H9 (cell line): ENCODE measurements around the gene STAB1. TPM values are rescaled to one million over a fixed set of nuclear protein-coding genes. Genes with fewer than 3 reads are reported as not detected.

Experiments used
- DNase-seq: peaks from one replicate; pipeline ENCODE4 v3.0.0-alpha.2; 2017
- H2AFZ ChIP-seq: one replicate; pipeline ENCODE4 v1.6.1; 2013; ENCODE audit warnings: mild to moderate bottlenecking, low read length, control low read depth, moderate library complexity
- H2AK5ac ChIP-seq: 2 replicates; pipeline ENCODE4 v1.6.1; 2013; ENCODE audit warnings: low read length, control low read depth, mixed read lengths; ENCODE audit not compliant: insufficient read length
- H2BK120ac ChIP-seq: one replicate; pipeline ENCODE4 v1.6.1; 2013; ENCODE audit warnings: low read depth, mild to moderate bottlenecking, low read length, control low read depth, inconsistent platforms; ENCODE audit not compliant: poor library complexity, severe bottlenecking
- H2BK12ac ChIP-seq: 2 replicates; pipeline ENCODE4 v1.6.1; 2013; ENCODE audit warnings: low read length, control low read depth, mixed read lengths, low read depth; ENCODE audit not compliant: insufficient read length
- H2BK15ac ChIP-seq: 2 replicates; pipeline ENCODE4 v1.6.1; 2013; ENCODE audit warnings: low read depth, low read length, control low read depth
- H2BK20ac ChIP-seq: one replicate; pipeline ENCODE4 v1.6.1; 2013; ENCODE audit warnings: low read depth, mild to moderate bottlenecking, low read length, control low read depth, inconsistent platforms; ENCODE audit not compliant: poor library complexity, severe bottlenecking
- H2BK5ac ChIP-seq: 2 replicates; pipeline ENCODE4 v1.6.1; 2013; ENCODE audit warnings: low read length, control low read depth, mixed read lengths; ENCODE audit not compliant: insufficient read length
- H3K14ac ChIP-seq: 2 replicates; pipeline ENCODE4 v1.6.1; 2013; ENCODE audit warnings: low read length, control low read depth; ENCODE audit not compliant: insufficient read depth
- H3K18ac ChIP-seq: 2 replicates; pipeline ENCODE4 v1.6.1; 2013; ENCODE audit warnings: low read depth, mild to moderate bottlenecking, mixed read lengths, low read length, control low read depth; ENCODE audit not compliant: insufficient read length
- H3K23ac ChIP-seq: 2 replicates; pipeline ENCODE4 v1.6.1; 2013; ENCODE audit warnings: low read length, control low read depth, mixed read lengths, low read depth; ENCODE audit not compliant: insufficient read length
- H3K23me2 ChIP-seq: 2 replicates; pipeline ENCODE4 v1.6.1; 2013; ENCODE audit warnings: low read depth, mild to moderate bottlenecking, mixed read lengths, low read length, control low read depth; ENCODE audit not compliant: insufficient read length, poor library complexity, severe bottlenecking
- H3K27ac ChIP-seq: 2 replicates; pipeline ENCODE4 v1.5.1; 2013; ENCODE audit warnings: low read length, control low read depth, mixed read lengths, low read depth; ENCODE audit not compliant: insufficient read length
- H3K27me3 ChIP-seq: 2 replicates; pipeline ENCODE4 v1.6.1; 2013; ENCODE audit warnings: low read length, control low read depth, inconsistent platforms; ENCODE audit not compliant: insufficient read depth
- H3K4ac ChIP-seq: 2 replicates; pipeline ENCODE4 v1.6.1; 2013; ENCODE audit warnings: low read depth, mild to moderate bottlenecking, control low read depth, inconsistent platforms, low read length, moderate library complexity
- H3K4me1 ChIP-seq: 2 replicates; pipeline ENCODE4 v1.6.1; 2013; ENCODE audit warnings: low read length, control low read depth, inconsistent platforms; ENCODE audit not compliant: insufficient read depth
- H3K4me2 ChIP-seq: 2 replicates; pipeline ENCODE4 v1.6.1; 2013; ENCODE audit warnings: low read length, control low read depth, mixed read lengths; ENCODE audit not compliant: insufficient read length, insufficient read depth
- H3K56ac ChIP-seq: 2 replicates; pipeline ENCODE4 v1.6.1; 2013; ENCODE audit warnings: low read depth, mild to moderate bottlenecking, mixed read lengths, low read length, control low read depth; ENCODE audit not compliant: insufficient read length
- H3K79me1 ChIP-seq: 2 replicates; pipeline ENCODE4 v1.6.1; 2013; ENCODE audit warnings: low read depth, mild to moderate bottlenecking, moderate library complexity, low read length, control low read depth, inconsistent platforms; ENCODE audit not compliant: insufficient read depth, poor library complexity, severe bottlenecking
- H3K79me2 ChIP-seq: 2 replicates; pipeline ENCODE4 v1.6.1; 2013; ENCODE audit warnings: low read length, control low read depth, inconsistent platforms; ENCODE audit not compliant: insufficient read depth
- H3K9ac ChIP-seq: 2 replicates; pipeline ENCODE4 v1.6.1; 2013; ENCODE audit warnings: low read length, control low read depth, mixed read lengths; ENCODE audit not compliant: insufficient read length; ENCODE audit errors: extremely low read depth
- H3K9me3 ChIP-seq: one replicate; pipeline ENCODE4 v1.6.1; 2013; ENCODE audit warnings: low read depth, low read length, inconsistent platforms; ENCODE audit not compliant: control insufficient read depth
- H3T11ph ChIP-seq: one replicate; pipeline ENCODE4 v1.6.1; 2013; ENCODE audit warnings: mild to moderate bottlenecking, low read length, control low read depth, inconsistent platforms
- H4K20me1 ChIP-seq: one replicate; pipeline ENCODE4 v1.6.1; 2013; ENCODE audit not compliant: control insufficient read depth, insufficient read length, insufficient read depth
- H4K5ac ChIP-seq: 2 replicates; pipeline ENCODE4 v1.6.1; 2013; ENCODE audit warnings: low read depth, mild to moderate bottlenecking, mixed read lengths, low read length, control low read depth; ENCODE audit not compliant: insufficient read length
- H4K8ac ChIP-seq: replicated peaks from 2 replicates; pipeline ENCODE4 v1.6.1; 2013; ENCODE audit warnings: low read length, control low read depth, mixed read lengths, low read depth; ENCODE audit not compliant: insufficient read length
- H4K91ac ChIP-seq: 2 replicates; pipeline ENCODE4 v1.6.1; 2013; ENCODE audit warnings: low read depth, mild to moderate bottlenecking, moderate library complexity, mixed read lengths, low read length, control low read depth; ENCODE audit not compliant: insufficient read length
- H3K27ac Mint-ChIP-seq, 3 experiments: 2 replicates in 2 of 3; 3 replicates in 1 of 3; pipeline ENCODE4 v1.8.0; 2020 to 2021; ENCODE audit warnings: mixed read lengths in 3 of 3, mild to moderate bottlenecking in 1 of 3, moderate library complexity in 1 of 3
- H3K27me3 Mint-ChIP-seq: 2 replicates; pipeline ENCODE4 v1.8.0; 2021; ENCODE audit warnings: low read depth, mild to moderate bottlenecking, moderate library complexity, mixed read lengths
- H3K36me3 Mint-ChIP-seq, 3 experiments: 2 replicates in 2 of 3; 3 replicates in 1 of 3; pipeline ENCODE4 v1.8.0; 2020 to 2021; ENCODE audit warnings: low read depth in 3 of 3, mixed read lengths in 3 of 3; ENCODE audit not compliant: insufficient read depth in 1 of 3
- H3K4me1 Mint-ChIP-seq, 2 experiments: 2 replicates each; pipeline ENCODE4 v1.8.0; 2020; ENCODE audit warnings: mixed read lengths in 2 of 2
- H3K4me3 Mint-ChIP-seq, 2 experiments: 2 replicates in 1 of 2; 3 replicates in 1 of 2; pipeline ENCODE4 v1.8.0; 2020 to 2021; ENCODE audit warnings: mild to moderate bottlenecking in 2 of 2, mixed read lengths in 2 of 2, moderate library complexity in 1 of 2
- H3K9me3 Mint-ChIP-seq, 2 experiments: 2 replicates in 1 of 2; 3 replicates in 1 of 2; pipeline ENCODE4 v1.8.0; 2020; ENCODE audit warnings: mild to moderate bottlenecking in 2 of 2, mixed read lengths in 2 of 2, moderate library complexity in 1 of 2
- WGBS: extraction: QIAGEN DNeasy Blood & Tissue Kit; methylation state at CpG from one replicate; pipeline ENCODE4 v1.1.7; 2013; ENCODE audit warnings: missing lambda C conversion rate, low lambda C conversion rate, mixed read lengths; ENCODE audit not compliant: insufficient read length; ENCODE audit errors: extremely low coverage; 5-methylcytosine and 5-hydroxymethylcytosine counted together
- total RNA-seq: library from RNA; stranded (reverse); gene quantifications from 2 replicates; pipeline ENCODE4 v1.2.1, GENCODE V29; 2021
- TF ChIP-seq, protein P1 (sequence below): fragments of 200-600 bp; sonication (generic); conservative IDR thresholded peaks from 3 replicates; pipeline ENCODE4 v1.8.0; 2021; ENCODE audit warnings: antibody characterized with exemption, mild to moderate bottlenecking

The STAB1 gene
- total RNA-seq, 1 experiment from 2014 or later = 1.5 TPM

DNA sequence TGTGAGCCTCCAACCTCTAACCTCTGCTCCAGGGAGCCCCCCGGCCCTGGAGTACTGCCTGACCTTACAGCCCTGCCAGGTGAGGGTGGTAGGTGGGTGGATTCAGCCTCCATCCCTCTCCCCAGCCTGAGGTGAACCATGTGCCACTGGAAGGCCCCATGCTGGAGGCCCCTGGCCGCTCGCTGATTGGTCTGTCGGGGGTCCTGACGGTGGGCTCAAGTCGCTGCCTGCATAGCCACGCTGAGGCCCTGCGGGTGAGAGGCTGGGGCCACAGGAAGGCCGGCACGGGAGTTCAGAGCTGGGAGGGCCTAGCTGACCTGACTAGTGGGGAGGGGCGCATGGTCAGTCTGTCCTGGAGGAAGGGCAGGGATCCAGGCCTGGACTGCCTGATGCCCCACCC is 19.4 kb downstream of the STAB1 start:
- Histone ChIP-seq H3K4me1 (no peaks in the 10 kb centered on the region), H3K9ac (no peak overlapping the region), H3K4ac (no peak overlapping the region), H3K56ac (no peak overlapping the region), H2BK12ac (no peak overlapping the region), H3K27me3 (no peaks in the 10 kb centered on the region), H4K20me1 (peaks cover 6% of the 10 kb centered on the region), H2BK120ac (no peak overlapping the region), H3K18ac (no peak overlapping the region), H4K8ac (no peak overlapping the region), H2AK5ac (no peak overlapping the region), H3T11ph (no peak overlapping the region), H4K91ac (no peak overlapping the region), H3K79me1 (no peaks in the 10 kb centered on the region), H3K23ac (no peak overlapping the region), H2BK5ac (no peak overlapping the region), H3K27ac (no peak overlapping the region), H3K14ac (no peak overlapping the region), H3K23me2 (no peaks in the 10 kb centered on the region), H2BK20ac (no peak overlapping the region), H3K4me2 (no peak overlapping the region), H2AFZ (no peak overlapping the region), H3K9me3 (no peaks in the 10 kb centered on the region), H4K5ac (no peak overlapping the region), H2BK15ac (no peak overlapping the region), H3K79me2 (no peaks in the 10 kb centered on the region)
- Mint-ChIP-seq H3K27me3 (peaks cover 4% of the 10 kb centered on the region), H3K36me3 (no peaks in the 10 kb centered on the region), H3K4me3 (no peak overlapping the region), H3K27ac (no peak overlapping the region), H3K4me1 (peaks cover 7 to 9% of the 10 kb centered on the region in 2 experiments), H3K9me3 (no peaks in the 10 kb centered on the region; a peak in 1 of 5 replicates)
- WGBS = no CpG with 5 or more reads among the region's 11 CpGs
- no peak for DNase-seq
- TF ChIP-seq, protein P1, sequence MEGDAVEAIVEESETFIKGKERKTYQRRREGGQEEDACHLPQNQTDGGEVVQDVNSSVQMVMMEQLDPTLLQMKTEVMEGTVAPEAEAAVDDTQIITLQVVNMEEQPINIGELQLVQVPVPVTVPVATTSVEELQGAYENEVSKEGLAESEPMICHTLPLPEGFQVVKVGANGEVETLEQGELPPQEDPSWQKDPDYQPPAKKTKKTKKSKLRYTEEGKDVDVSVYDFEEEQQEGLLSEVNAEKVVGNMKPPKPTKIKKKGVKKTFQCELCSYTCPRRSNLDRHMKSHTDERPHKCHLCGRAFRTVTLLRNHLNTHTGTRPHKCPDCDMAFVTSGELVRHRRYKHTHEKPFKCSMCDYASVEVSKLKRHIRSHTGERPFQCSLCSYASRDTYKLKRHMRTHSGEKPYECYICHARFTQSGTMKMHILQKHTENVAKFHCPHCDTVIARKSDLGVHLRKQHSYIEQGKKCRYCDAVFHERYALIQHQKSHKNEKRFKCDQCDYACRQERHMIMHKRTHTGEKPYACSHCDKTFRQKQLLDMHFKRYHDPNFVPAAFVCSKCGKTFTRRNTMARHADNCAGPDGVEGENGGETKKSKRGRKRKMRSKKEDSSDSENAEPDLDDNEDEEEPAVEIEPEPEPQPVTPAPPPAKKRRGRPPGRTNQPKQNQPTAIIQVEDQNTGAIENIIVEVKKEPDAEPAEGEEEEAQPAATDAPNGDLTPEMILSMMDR = no peak
